HFFc6 (cell line): ENCODE measurements around the gene CEACAM4. TPM values are rescaled to one million over a fixed set of nuclear protein-coding genes. Genes with fewer than 3 reads are reported as not detected.

Source experiments
- DNase-seq: peaks from one replicate; pipeline ENCODE4 v3.0.0-alpha.2; 2018
- H3K27ac Mint-ChIP-seq: 2 replicates; pipeline ENCODE4 v1.8.0; 2020; ENCODE audit warnings: mild to moderate bottlenecking, mixed read lengths
- H3K27me3 Mint-ChIP-seq: 2 replicates; pipeline ENCODE4 v1.8.0; 2021; ENCODE audit warnings: mild to moderate bottlenecking, moderate library complexity, mixed read lengths; ENCODE audit not compliant: insufficient read depth
- H3K36me3 Mint-ChIP-seq: 2 replicates; pipeline ENCODE4 v1.8.0; 2021; ENCODE audit warnings: low read depth, mixed read lengths
- H3K4me1 Mint-ChIP-seq: 2 replicates; pipeline ENCODE4 v1.8.0; 2020; ENCODE audit warnings: low read depth, mixed read lengths
- H3K4me3 Mint-ChIP-seq: 2 replicates; pipeline ENCODE4 v1.8.0; 2020; ENCODE audit warnings: mild to moderate bottlenecking, moderate library complexity, mixed read lengths
- H3K9me3 Mint-ChIP-seq: 2 replicates; pipeline ENCODE4 v1.8.0; 2020; ENCODE audit warnings: mild to moderate bottlenecking, mixed read lengths
- total RNA-seq, 6 experiments: library from RNA; stranded (reverse); fragmentation: NEBNext Ultra II Directional; extraction: Animal tissue kit (Norgen Biotek cat#: 25700); gene quantifications; 2 replicates in 1 of 6; 3 replicates in 5 of 6; pipeline ENCODE4 v1.2.3, GENCODE V29; 2021
- TF ChIP-seq, protein P1 (sequence below): fragments of 200-600 bp; sonication (generic); IDR thresholded peaks from 2 replicates; pipeline ENCODE4 v1.5.0; 2021; ENCODE audit warnings: antibody characterized with exemption, mild to moderate bottlenecking

CEACAM4 gene
- total RNA-seq, 6 experiments from 2014 or later: not detected

DNA sequence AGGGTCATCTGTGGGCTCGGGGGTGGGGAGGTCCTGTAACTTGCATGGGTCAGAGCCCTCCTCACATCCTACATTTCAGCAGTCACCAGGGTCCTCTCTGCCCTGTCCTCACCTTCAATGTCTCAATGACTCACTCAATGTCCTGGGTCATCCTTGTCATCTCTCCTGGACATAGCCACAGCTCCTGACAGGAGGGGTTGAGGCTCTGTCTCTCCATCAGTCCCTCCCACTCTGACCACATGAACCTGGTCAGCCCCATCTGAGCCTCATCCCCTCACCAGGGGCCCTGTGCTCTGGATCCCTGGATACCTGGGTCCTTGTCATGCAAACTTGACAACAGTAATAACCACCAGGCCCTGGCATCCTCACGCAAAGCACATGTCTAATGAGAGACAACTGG lies 37.5 kb downstream of the CEACAM4 start:
- TF ChIP-seq, protein P1, sequence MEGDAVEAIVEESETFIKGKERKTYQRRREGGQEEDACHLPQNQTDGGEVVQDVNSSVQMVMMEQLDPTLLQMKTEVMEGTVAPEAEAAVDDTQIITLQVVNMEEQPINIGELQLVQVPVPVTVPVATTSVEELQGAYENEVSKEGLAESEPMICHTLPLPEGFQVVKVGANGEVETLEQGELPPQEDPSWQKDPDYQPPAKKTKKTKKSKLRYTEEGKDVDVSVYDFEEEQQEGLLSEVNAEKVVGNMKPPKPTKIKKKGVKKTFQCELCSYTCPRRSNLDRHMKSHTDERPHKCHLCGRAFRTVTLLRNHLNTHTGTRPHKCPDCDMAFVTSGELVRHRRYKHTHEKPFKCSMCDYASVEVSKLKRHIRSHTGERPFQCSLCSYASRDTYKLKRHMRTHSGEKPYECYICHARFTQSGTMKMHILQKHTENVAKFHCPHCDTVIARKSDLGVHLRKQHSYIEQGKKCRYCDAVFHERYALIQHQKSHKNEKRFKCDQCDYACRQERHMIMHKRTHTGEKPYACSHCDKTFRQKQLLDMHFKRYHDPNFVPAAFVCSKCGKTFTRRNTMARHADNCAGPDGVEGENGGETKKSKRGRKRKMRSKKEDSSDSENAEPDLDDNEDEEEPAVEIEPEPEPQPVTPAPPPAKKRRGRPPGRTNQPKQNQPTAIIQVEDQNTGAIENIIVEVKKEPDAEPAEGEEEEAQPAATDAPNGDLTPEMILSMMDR: no peak
- H3K4me3 Mint-ChIP-seq: no peak overlapping the region
- H3K27me3 Mint-ChIP-seq: peaks cover 6% of the 10 kb centered on the region
- H3K9me3 Mint-ChIP-seq: no peaks in the 10 kb centered on the region
- no peak for DNase-seq
- no peak overlapping the region for H3K27ac Mint-ChIP-seq
- no peaks in the 10 kb centered on the region for H3K36me3 Mint-ChIP-seq
- H3K4me1 Mint-ChIP-seq: no peaks in the 10 kb centered on the region

GRCh38 chr19:41588497-41589209 lies 38.2 kb downstream of the CEACAM4 start:
- Mint-ChIP-seq H3K9me3 (peaks cover 4% of the 10 kb centered on the region), H3K4me1 (no peaks in the 10 kb centered on the region), H3K36me3 (no peaks in the 10 kb centered on the region), H3K27me3 (peaks cover 9% of the 10 kb centered on the region), H3K27ac (no peak overlapping the region), H3K4me3 (no peak overlapping the region)
- peak; percentile 18 for DNase-seq
- TF ChIP-seq, protein P1: no peak

DNA sequence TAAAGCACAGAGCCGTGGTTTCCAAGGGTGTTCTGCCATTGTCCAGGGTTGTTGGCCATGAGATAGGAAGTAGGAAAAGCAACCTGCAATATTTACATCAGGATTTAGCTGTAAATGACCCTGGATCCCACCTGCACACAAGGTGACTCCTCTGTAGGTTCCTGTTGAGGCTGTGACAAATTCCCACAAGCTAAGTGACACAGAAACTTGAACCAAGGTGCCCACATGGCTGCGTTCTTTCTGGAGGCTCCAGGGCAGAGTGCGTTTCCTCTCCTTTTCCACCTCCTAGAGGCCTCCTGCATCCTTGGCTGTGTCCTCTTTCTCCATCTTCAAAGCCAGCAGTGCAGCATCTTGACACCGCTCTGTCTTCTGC lies 39.0 kb downstream of the CEACAM4 start:
- Mint-ChIP-seq H3K36me3 (peaks cover 5% of the 10 kb centered on the region; the same call in 1 of the 2 replicates), H3K27me3 (peaks cover 9% of the 10 kb centered on the region), H3K4me1 (no peaks in the 10 kb centered on the region), H3K9me3 (peaks cover 13% of the 10 kb centered on the region), H3K4me3 (no peak overlapping the region), H3K27ac (no peak overlapping the region)
- DNase-seq: no peak
- TF ChIP-seq, protein P1: no peak

DNA sequence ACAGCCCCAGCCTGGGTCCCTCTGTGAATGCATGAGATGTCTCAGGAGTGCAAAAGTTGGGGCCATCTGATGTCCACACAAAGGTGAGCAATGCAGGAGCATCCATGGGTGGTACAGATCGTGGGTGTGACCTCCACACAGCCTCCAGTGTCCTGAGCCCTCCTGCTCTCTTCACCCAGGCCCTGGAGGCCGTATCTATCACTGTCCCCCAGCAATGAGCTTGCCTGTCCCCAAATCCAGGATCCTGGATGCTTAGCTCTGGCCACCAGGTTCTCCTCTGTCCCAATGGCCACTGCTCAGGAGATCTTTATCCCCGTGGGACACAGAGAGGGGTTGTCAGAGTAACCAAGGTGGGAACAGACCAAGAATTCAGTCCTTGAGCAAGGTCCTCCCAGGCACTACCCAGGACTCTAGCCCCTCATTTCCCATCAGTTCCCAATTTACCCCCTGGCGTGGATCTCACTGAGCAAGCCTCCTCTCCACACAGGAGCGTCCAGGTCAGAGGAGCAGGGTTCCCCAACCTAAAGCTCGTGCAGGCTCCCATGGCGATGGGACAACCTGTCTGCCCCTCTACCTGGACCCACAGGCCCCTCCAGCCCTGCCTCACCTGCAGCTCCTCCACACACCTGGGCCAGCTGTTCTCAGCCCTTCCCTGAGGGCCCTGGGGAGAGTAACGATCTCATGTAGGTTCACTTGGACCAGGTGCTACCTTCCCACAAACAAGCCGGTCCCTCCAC lies 39.6 kb downstream of the CEACAM4 start:
- Mint-ChIP-seq H3K27ac (no peak overlapping the region), H3K36me3 (peaks cover 6% of the 10 kb centered on the region; the same call in 1 of the 2 replicates), H3K4me3 (no peak overlapping the region), H3K27me3 (peaks cover 9% of the 10 kb centered on the region), H3K9me3 (peaks cover 17% of the 10 kb centered on the region), H3K4me1 (no peaks in the 10 kb centered on the region)
- TF ChIP-seq, protein P1: no peak
- DNase-seq: no peak

DNA sequence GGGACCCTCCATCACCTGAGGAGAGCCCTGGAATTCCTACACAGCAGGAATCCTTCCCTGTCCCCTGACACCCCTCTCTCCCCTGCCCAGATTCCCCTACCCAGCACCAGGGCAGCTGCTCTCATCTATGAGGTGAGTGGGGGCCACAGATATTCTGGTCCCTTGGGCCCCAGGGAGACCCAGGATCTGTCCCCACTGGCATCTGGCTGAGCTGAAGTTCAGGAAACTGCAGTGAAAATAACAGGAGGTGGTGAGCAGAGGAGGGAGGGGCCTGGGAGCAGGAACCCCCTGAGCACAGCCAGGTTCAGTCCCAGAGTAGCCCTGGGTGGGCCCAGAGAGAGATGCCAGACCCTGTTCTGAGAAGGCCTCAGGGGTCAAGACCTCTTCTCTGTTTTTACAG lies 40.8 kb downstream of the CEACAM4 start:
- Mint-ChIP-seq H3K9me3 (peaks cover 28% of the 10 kb centered on the region), H3K4me1 (no peaks in the 10 kb centered on the region), H3K27me3 (peaks cover 9% of the 10 kb centered on the region), H3K27ac (no peak overlapping the region), H3K36me3 (peaks cover 6% of the 10 kb centered on the region), H3K4me3 (no peak overlapping the region)
- TF ChIP-seq, protein P1: no peak
- no peak for DNase-seq
